GM19468 (cell line): ENCODE measurements around the gene GPR4.
"Not testable (repeated sequence)": the region's sequence is repeated elsewhere in the genome, so short reads cannot be mapped to it uniquely, and the experiment has no call there.

Experiments
- ATAC-seq: cut with Tn5 transposase; IDR thresholded peaks from one replicate; pipeline ENCODE4 v1.9.1; 2021; ENCODE audit warnings: mild to moderate bottlenecking, moderate library complexity, moderate number of reproducible peaks; ENCODE audit not compliant: unreplicated experiment; ENCODE audit errors: extremely low read depth

GPR4 gene

DNA sequence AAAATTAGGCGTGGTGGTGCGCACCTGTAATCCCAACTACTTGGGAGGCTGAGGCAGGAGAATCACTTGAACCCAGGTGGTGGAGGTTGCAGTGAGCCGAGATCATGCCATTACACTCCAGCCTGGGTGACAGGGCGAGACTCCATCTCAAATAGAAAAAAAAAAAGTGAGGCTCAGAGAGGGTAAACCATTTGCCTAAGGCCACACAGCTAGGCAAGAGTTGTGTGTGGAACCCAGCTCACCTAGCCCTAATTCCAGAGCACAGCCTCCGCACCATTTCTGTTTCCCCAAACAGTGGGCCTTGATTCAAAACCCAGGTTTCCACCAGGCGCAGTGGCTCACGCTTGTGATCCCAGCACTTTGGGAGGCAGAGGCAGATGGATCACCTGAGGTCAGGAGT, 26.2 kb upstream of the GPR4 start:
- not testable (repeated sequence) for ATAC-seq

GRCh38 chr19:45623984-45624383, 22.0 kb upstream of the GPR4 start:
- no peak for ATAC-seq

DNA sequence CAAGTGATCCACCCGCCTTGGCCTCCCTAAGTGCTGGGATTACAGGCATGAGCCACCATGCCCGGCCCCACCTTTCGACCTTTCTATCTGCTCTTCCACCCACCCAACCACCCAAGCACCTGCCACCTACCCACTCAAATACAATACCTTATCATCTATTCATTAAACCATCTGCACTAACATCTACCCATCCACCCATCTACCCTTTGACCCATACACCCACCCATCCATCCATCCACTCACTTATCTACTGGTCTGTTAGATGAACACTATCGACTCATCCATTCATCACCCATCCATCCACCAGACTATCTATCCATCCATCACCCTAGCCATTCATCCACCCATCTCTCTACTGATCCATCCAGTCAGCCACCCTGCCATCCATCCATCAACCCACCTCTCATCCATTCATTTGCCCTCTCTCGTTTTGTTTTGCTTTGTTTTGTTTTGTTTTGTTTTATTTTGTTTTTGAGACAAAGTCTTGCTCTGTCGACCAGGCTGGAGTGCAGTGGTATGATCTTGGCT, 20.0 kb upstream of the GPR4 start:
- no peak for ATAC-seq

- no peak for ATAC-seq
Measured at GRCh38 chr19:45621389-45621788, 19.4 kb upstream of the GPR4 start.

- ATAC-seq, result no peak
Measured at GRCh38 chr19:45616704-45617017, 14.6 kb upstream of the GPR4 start.

GRCh38 chr19:45615795-45616703, 14.0 kb upstream of the GPR4 start:
- ATAC-seq, result no peak

GRCh38 chr19:45615056-45615455, 13.0 kb upstream of the GPR4 start:
- ATAC-seq, result not testable (repeated sequence)

DNA sequence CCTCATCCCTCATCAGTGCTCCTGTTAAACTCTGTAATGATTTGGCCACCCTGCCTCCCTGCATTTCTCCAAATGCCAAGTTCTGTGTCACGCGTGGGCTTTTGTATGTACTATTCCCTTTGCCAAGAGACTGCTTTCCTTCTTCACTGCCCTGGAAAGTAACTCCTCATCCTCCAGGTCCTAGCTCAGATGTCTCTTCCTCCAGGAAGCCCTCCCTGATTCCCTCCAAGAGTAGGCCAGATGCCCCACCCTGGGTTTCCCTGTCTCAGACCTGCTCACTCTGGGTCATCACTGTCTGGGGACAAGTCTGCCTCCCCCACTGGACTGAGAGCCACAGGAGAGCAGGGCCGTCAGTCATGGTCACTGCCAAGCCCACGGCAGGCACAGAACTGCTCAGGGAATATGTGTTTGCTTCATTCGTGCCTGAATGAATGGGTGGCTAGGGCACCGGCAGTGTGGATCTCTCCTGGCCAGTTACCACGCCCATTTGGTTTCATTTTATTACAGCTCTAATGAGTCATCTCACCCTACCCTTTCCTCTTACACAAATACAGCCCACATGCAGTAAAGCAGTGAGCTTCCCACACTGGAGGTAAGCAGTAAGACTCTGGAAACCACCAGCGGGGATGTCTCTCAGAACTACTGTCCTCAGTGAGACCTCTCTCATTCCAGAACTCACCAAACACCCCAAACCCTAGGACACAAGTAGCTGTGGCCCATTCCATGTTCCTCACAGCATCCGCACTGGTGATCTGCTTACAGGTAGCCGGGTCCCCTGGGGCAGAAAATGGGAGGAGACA, 12.1 kb upstream of the GPR4 start:
- no peak for ATAC-seq

DNA sequence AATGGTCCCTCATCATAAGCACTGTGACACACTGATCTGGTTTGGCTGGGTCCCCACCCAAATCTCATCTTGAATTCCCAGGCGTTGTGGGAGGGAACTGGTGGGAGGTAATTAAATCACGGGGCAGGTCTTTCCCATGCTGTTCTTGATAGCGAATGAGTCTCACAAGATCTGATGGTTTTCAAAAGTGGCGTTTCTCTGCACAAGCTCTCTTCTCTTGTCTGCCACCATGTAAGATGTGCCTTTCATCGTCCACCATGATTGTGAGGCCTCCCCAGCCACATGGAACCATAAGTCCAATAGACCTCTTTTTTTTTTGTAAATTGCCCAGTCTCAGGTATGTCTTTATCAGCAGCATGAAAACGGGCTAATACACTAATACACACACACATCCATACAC, 6.9 kb upstream of the GPR4 start:
- no peak for ATAC-seq

DNA sequence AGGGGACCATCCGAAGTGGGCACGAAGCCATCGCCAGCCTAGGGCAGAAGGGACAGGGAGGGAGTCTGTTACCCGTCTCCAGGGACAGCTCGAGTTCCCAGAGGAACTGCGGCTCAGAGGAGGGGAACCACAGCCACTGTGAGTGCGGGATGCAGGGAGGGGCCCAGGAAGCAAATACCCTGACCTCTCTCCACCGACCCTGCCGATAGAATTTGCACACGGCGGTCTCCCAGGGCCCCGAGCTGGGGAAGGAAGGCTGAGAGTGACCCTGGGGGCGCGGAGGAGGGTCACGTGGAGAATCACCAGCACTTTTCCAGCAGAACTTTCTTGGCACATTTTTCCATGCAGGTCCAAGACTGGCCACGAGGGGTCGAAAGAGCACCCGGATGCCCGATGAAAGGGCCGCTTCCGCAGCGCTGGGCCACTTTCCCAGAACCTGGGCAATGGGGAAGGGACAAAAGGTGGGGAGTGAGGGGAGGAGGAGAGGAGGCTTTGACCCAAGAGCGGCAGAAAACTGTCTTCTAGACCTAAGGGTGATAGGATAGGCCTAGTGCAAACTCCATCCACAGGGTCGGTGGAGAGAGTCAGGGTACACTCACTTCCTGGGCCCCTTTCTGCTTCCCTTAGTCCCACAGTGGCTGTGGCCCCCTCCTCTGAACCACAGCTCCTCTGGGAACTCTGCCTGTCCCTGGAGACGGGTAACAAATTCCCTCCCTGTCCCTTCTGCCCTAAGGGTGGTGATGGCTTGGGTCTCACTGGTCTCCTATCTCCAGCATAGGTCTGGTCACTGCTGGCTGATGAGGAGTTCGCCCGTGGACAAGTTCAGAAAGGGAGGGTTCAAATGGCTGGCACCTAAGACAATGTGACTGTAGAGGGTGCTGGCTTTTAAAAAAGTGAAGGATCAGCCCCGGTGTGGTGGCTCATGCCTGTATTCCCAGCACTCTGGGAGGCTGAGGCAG, 5.3 kb upstream of the GPR4 start:
- no peak for ATAC-seq

DNA sequence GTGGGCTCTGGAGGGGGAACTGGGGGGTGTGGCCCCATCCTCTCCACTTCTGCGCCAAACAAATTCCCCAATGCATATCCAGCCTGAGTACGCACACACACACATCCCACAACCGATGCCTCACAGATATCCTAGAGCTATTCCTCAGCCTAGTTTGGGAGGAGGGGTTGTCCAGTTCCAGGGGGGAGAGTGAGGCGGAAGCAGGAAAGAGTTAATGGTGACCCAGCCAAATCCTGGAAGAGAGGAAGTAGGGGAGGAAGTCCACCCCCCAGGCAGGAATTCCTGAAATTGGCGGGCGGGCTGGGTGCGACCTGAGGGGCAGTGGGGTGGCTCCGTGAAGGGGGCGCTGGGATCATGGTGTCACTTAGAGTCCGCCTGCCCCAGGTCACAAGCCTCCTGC, 897 bp downstream of the GPR4 start:
- ATAC-seq, result no peak

- no peak for ATAC-seq
Measured at GRCh38 chr19:45600340-45600885, 1.6 kb downstream of the GPR4 start.

- no peak for ATAC-seq
Measured at GRCh38 chr19:45599286-45599685, 2.7 kb downstream of the GPR4 start.

DNA sequence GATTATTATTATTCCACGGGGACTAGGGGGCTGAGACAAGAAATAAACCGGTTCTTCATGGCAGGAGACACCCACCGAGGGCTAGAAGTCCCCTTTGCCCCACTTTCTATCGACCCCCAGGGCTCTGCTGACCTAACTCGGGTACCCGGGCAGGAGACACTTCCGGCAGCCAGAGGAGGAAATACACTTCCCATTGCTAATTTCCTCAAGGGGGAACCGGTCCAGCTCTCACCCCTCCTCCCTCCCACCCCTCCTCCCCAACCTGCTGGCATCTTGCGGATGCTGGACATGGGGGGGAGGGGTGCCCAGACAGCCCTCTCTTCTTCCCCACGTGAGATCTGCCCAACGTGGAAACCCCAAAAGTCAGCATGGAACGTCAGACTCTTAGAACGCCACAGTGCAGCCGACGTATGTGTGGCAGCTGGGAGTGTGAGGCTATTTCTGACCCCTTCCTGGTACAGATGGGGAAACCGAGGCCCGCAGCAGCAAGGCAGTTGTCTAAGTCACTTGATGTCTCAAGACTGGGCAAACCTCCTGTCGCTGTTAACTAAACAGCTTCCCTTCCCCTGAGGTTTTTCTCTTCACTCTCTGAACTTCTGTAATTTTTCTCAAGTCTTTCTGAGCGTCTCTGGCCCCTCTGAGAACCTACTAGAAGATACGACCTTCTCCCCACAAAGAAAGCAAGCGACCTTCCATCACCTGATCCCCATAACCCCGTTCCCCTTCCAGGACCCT, 3.6 kb downstream of the GPR4 start:
- no peak for ATAC-seq

DNA sequence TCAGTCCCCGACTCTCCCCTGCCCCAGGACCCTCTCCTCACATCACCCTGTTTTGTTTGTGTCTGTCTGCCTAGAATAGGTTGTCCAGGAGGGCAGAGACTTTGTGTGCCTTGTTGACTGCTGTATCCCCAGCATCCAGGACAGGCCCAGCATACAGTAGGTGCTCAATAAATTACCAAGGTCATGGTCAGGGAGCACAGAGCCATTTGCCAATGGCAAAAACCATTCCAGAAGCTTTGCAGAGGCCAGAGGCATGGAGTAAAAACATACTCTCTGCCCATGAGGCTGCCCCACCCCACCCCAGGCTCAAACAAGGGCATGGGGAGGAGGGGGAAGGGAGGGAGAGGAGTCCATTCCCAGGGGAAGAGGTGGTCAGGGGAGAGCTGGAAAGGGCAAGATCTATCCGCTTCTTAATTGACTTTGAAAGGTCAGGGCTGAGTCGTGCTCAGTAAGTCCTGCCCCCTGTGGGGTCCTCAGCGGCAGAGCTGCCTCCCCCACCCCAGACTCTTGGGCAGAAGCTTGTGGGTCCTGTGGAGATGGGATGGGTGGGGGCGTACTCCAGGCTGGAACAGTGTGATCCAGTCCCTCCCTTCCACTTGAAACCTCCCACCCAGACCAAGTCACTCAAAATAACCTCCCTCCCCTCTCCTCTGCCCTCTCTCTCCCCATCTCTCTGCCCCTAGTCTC, 4.4 kb downstream of the GPR4 start:
- ATAC-seq, result no peak

DNA sequence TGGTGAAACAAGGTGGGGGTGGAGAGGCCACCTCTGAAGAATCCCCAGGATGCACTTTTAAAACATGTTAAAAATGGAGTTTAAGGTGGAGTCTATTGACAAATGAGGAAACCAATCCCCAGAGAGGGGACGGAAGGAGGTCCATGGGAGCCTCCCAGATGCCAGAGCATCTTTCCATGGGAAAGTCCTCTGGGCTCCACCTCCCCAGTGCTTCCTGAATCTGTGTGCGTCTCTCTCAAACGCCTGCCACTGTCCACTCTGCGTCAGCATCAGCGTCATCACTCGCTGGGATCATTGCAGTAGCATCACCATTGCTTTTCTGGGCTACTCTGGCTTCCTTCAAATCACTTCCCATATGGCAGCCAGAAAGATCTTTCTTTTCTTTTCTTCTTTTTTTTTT, 6.2 kb downstream of the GPR4 start:
- no peak for ATAC-seq

- ATAC-seq, result no peak
Measured at GRCh38 chr19:45593520-45593919, 8.5 kb downstream of the GPR4 start.

DNA sequence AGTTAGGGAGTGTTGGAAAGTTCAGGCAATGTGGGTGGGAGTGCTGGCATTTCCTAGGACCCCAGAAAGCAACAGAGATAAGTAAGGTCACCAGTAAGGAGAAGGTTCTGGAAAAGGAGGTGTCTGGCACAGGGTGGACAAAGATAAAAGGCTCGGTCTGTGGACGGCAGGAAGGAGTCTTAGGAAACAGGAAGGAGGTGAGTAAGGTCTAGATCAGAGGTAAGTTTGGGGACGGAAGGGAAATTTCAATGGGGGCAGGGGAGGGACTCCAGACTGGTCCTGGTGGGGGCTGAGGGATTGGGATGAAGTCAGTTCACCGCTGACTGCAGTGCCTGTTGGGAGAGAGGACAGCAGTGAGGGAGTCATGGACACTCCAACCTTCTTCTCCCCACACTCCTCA, 9.6 kb downstream of the GPR4 start:
- no peak for ATAC-seq

GRCh38 chr19:45591638-45592005, 10.4 kb downstream of the GPR4 start:
- ATAC-seq, result no peak
